GM12874 (cell line): ENCODE data around the gene PIGK.

Experiments
- TF ChIP-seq, protein P1 (sequence below): IDR thresholded peaks from 2 replicates; pipeline ENCODE4 v1.5.1; 2011; ENCODE audit warnings: low read depth, mild to moderate bottlenecking, control low read depth, low read length, moderate library complexity; ENCODE audit not compliant: insufficient read depth

Gene PIGK

DNA sequence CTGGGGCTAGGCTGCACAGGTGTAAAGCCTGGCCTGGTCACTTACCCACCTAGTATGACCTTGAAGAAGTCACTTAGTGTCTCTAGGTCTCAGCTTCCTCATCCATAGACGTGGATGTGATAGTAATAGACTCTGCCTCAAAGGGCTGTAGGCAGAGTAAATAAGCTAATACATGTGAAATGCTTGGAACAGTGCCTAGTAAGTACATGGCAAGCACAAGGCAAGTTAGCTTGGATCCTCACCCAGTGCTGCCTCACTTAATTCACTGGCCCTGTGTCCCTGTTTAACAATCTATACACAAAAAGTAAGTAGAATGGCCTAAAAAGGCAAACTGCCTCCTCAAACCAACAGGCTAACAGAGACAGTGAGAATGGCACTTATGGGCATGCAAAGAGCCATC, 167.8 kb downstream of the PIGK start:
- TF ChIP-seq, protein P1, sequence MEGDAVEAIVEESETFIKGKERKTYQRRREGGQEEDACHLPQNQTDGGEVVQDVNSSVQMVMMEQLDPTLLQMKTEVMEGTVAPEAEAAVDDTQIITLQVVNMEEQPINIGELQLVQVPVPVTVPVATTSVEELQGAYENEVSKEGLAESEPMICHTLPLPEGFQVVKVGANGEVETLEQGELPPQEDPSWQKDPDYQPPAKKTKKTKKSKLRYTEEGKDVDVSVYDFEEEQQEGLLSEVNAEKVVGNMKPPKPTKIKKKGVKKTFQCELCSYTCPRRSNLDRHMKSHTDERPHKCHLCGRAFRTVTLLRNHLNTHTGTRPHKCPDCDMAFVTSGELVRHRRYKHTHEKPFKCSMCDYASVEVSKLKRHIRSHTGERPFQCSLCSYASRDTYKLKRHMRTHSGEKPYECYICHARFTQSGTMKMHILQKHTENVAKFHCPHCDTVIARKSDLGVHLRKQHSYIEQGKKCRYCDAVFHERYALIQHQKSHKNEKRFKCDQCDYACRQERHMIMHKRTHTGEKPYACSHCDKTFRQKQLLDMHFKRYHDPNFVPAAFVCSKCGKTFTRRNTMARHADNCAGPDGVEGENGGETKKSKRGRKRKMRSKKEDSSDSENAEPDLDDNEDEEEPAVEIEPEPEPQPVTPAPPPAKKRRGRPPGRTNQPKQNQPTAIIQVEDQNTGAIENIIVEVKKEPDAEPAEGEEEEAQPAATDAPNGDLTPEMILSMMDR: no peak

DNA sequence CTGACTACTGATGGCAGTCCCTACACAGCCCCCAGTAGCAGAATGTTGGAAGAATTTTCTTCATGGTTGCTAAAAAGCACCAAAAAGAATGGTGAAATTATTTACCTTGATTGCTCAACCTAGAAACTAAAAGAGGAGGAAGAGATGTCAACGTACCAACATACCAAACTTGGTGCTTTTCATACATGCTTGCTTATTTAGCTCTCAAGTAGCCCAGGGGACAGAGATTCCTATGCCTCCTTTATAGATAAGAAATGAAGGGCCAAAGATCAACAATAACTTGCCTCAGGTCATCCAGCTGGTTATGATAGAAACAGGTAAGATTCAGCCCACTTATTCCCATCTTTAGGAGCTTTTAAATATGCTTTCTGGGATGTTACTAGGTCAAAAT, 170.6 kb downstream of the PIGK start:
- TF ChIP-seq, protein P1: no peak

DNA sequence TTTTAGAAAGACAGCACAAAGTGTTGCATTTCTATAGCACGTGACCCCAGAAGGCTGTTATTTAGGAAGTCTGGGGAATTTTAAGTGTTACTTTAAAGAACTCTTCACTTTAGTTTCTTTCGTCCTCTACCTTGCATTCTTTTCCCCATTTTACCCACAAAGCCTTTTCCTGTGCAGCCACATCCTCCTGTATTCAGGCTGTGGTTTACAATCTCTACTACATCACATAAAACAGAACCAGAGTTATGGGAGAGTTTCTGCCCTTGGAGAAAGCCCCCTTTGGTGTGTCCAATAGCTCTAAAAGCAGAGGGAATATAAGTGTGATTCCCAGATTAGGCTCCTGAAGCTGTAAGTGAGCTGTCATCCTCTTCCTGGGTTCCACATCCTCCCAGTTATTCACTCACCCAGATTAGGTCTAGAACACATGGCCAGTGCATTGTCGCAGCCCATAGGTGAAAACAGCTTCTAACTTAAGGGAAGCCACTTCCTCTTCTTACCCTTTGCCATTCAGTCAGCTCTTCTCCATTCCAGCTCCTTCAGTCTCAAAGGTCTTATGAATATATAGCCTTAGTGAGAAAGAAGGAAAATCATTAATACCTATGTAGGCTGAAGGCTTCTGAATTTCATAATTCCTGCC, 171.1 kb downstream of the PIGK start:
- TF ChIP-seq, protein P1: no peak

DNA sequence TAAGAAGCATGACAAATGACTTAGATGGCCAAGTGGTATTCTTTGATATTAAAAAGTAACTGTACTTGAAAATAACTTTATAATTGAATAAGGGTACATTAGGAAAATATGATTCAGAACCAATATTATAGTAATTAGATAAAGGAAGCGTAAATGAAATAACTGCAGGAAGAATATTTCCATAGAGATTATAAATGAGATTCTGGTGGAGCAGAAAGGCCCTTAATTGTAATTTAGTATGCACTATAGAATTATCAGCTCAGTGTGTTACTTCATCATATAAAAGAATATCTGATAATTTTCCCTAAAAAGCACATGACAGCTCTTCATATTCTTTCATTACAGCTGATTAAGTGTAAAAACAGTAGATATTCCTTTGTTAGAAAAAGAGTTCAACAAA, 171.7 kb downstream of the PIGK start:
- TF ChIP-seq, protein P1: no peak

DNA sequence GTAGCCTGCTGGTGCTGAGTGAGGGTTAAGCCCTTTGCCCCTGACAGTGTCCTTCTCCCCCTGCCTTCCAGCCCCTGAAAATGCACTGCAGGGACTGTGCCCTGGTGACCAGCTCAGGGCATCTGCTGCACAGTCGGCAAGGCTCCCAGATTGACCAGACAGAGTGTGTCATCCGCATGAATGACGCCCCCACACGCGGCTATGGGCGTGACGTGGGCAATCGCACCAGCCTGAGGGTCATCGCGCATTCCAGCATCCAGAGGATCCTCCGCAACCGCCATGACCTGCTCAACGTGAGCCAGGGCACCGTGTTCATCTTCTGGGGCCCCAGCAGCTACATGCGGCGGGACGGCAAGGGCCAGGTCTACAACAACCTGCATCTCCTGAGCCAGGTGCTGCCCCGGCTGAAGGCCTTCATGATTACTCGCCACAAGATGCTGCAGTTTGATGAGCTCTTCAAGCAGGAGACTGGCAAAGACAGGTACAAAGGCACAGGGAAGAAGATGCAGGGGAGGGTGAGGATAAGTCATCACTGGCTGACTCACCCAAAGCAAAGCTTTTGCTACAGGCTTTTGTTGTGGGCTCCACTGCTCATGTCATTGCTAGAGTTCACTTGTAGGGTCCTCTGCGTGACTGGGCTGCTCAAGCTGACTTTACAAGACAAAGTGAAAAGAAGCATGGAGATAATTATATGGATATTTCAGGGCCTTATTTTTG, 174.9 kb downstream of the PIGK start:
- TF ChIP-seq, protein P1: no peak

DNA sequence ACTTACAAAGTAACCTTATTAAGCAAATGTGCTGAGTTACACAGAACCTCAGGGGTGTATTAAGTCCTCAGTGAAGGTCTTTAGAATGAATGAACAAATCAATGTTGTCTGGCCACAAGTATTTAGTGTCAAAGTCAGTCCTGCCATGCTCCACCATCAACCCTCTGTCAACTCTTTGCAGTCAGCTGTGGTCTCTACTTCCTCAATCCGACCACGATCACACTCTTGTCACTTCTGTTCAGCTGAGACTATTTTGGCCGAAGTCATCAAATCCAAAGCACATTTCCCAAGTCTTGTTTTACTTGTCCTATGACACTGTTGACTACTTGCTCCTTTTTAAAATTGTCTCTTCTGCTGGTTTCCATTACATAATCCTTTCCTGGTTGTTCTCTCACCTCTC, 178.4 kb downstream of the PIGK start:
- TF ChIP-seq, protein P1: no peak

DNA sequence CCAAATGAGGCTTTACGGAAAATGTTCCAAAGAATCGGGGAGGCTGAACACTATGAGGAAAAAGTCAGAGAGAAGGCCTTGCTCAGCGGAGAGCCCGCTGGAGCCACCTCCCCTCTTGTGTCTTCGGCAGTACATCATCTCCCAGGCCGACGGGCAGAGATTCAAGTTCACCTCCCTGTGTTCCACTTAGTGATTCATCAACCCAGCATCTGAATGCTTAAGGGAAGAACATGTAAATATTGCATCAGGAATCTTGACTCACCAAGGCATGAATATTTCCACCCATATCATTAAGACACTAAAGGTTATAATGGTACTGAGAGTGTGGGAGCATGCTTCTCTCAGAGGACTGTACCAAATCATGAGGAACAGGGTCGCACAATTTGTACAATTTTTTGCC, 179.5 kb downstream of the PIGK start:
- TF ChIP-seq, protein P1: no peak
